ENCODE data around the gene RAB1B.

GRCh38 chr11:66247295-66247694, 21.1 kb upstream of the RAB1B start:
- TF ChIP-seq CTCF (IDR thresholded peaks at IDR 0.05; ENCODE audit: low read depth, low read length): no peak
- no peak for TF ChIP-seq EZH2phosphoT487 (IDR thresholded peaks at IDR 0.05; ENCODE audit: low read depth)
